HG03439 (cell line): ENCODE results near the gene RGS14.

Experiments used
- ATAC-seq: cut with Tn5 transposase; IDR thresholded peaks from one replicate; pipeline ENCODE4 v1.9.1; 2021; ENCODE audit warnings: mild to moderate bottlenecking, moderate library complexity; ENCODE audit not compliant: unreplicated experiment

Gene RGS14

GRCh38 chr5:177362610-177363507, 5.1 kb downstream of the RGS14 start:
- ATAC-seq: peak; percentile 33

GRCh38 chr5:177363565-177363964, 5.8 kb downstream of the RGS14 start:
- no peak for ATAC-seq

- ATAC-seq: no peak
These were observed 6.6 kb downstream of the RGS14 start for GRCh38 chr5:177364159-177364962.

GRCh38 chr5:177365845-177366527, 8.3 kb downstream of the RGS14 start:
- ATAC-seq: no peak

GRCh38 chr5:177366528-177367322, 9.0 kb downstream of the RGS14 start:
- no peak for ATAC-seq

GRCh38 chr5:177367323-177367848, 9.7 kb downstream of the RGS14 start:
- ATAC-seq: no peak

GRCh38 chr5:177367981-177368868, 10.5 kb downstream of the RGS14 start:
- no peak for ATAC-seq

- ATAC-seq: no peak
These were observed 11.3 kb downstream of the RGS14 start for GRCh38 chr5:177368869-177369644.

- ATAC-seq: no peak
These were observed 12.1 kb downstream of the RGS14 start for GRCh38 chr5:177369645-177370440.

GRCh38 chr5:177370488-177371119, 12.9 kb downstream of the RGS14 start:
- ATAC-seq: no peak

GRCh38 chr5:177371120-177372033, 13.7 kb downstream of the RGS14 start:
- no peak for ATAC-seq

- no peak for ATAC-seq
These were observed 14.5 kb downstream of the RGS14 start for GRCh38 chr5:177372034-177372896.

- no peak for ATAC-seq
These were observed 15.2 kb downstream of the RGS14 start for GRCh38 chr5:177372910-177373309.

GRCh38 chr5:177373806-177374205, 16.1 kb downstream of the RGS14 start:
- no peak for ATAC-seq

GRCh38 chr5:177374211-177374610, 16.5 kb downstream of the RGS14 start:
- ATAC-seq: no peak
